ENCODE results near the gene TUBB.

- no peak for TF ChIP-seq POLR2AphosphoS5 (IDR thresholded peaks at IDR 0.05; ENCODE audit: control insufficient read depth, insufficient read depth, low read depth, low read length)
- no peak for TF ChIP-seq ZNF274 (IDR thresholded peaks at IDR 0.05; ENCODE audit: borderline replicate concordance, low read depth, low read length)
- TF ChIP-seq IRF2 (CRISPR knock-in tag; IDR thresholded peaks at IDR 0.05) = no peak
Measured at GRCh38 chr6:30769853-30770524, 49.8 kb downstream of the TUBB start.

Measured in K562 (cell line).